HK-2 (cell line): ENCODE data around the gene RNF145.

ENCODE experiments used
- DNase-seq: peaks from one replicate; pipeline ENCODE4 v3.0.0-alpha.2; 2018; ENCODE audit not compliant: unreplicated experiment

The RNF145 gene

GRCh38 chr5:159195775-159196174, 13.6 kb downstream of the RNF145 start:
- no peak for DNase-seq

- DNase-seq: no peak
Observed at GRCh38 chr5:159190170-159190569, 19.2 kb downstream of the RNF145 start.

- DNase-seq: no peak
Observed at GRCh38 chr5:159189310-159189709, 20.0 kb downstream of the RNF145 start.

- DNase-seq: no peak
Observed at GRCh38 chr5:159187719-159188118, 21.6 kb downstream of the RNF145 start.

GRCh38 chr5:159186319-159186718, 23.0 kb downstream of the RNF145 start:
- DNase-seq: no peak

- no peak for DNase-seq
Observed at GRCh38 chr5:159185773-159186172, 23.6 kb downstream of the RNF145 start.

- peak; percentile 32 for DNase-seq
Observed at GRCh38 chr5:159184858-159185381, 24.4 kb downstream of the RNF145 start.

GRCh38 chr5:159184236-159184635, 25.1 kb downstream of the RNF145 start:
- DNase-seq: no peak

- no peak for DNase-seq
Observed at GRCh38 chr5:159183247-159183646, 26.1 kb downstream of the RNF145 start.

GRCh38 chr5:159182691-159183090, 26.7 kb downstream of the RNF145 start:
- DNase-seq: no peak

- no peak for DNase-seq
Observed at GRCh38 chr5:159181651-159182050, 27.7 kb downstream of the RNF145 start.

- DNase-seq: no peak
Observed at GRCh38 chr5:159181152-159181551, 28.2 kb downstream of the RNF145 start.

GRCh38 chr5:159179529-159180305, 29.6 kb downstream of the RNF145 start:
- DNase-seq: no peak

GRCh38 chr5:159178978-159179377, 30.4 kb downstream of the RNF145 start:
- no peak for DNase-seq

GRCh38 chr5:159175547-159175946, 33.8 kb downstream of the RNF145 start:
- DNase-seq: no peak

- no peak for DNase-seq
Observed at GRCh38 chr5:159174511-159175168, 34.7 kb downstream of the RNF145 start.

GRCh38 chr5:159171274-159171673, 38.1 kb downstream of the RNF145 start:
- DNase-seq: no peak

GRCh38 chr5:159170021-159170420, 39.3 kb downstream of the RNF145 start:
- DNase-seq: no peak

- no peak for DNase-seq
Observed at GRCh38 chr5:159166416-159166815, 42.9 kb downstream of the RNF145 start.

GRCh38 chr5:159163701-159164046, 45.7 kb downstream of the RNF145 start:
- no peak for DNase-seq

- DNase-seq: peak; percentile 28
Observed at GRCh38 chr5:159163027-159163700, 46.2 kb downstream of the RNF145 start.

GRCh38 chr5:159161361-159162214, 47.8 kb downstream of the RNF145 start:
- DNase-seq: no peak
